Measurements from ENCODE around the gene COPS6.

COPS6 gene

DNA sequence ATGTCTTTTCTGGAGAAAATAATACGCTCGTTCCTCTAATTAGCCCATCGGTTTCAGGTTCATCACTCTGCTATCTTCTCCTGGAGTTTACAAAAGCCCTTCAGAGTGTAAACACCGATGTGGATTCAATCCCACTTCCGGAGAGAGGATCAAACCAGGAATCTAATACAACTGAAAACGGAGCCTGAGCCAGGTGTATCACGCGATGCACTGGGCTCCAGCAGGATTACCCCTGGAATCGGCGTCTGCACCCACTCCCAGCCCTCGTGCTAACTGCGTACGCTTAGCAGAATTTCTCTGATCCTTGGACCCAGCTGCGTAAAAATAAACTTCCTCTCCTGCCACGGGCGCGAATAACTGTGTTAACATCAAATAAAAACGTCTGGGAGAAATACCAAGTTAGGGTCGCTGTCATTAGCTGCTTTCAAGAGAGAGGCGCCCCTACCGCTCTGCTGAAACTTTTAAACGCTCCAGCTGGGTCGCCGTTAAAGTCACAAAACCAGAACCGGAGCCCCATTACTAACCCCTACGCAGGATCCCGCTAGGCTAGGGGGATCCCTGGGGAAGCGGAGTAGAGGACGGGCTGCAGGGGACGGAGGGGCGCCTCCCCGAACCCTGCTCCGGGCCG lies 7.7 kb upstream of the COPS6 start:
- DNase-seq, result peak; percentile 25

DNA sequence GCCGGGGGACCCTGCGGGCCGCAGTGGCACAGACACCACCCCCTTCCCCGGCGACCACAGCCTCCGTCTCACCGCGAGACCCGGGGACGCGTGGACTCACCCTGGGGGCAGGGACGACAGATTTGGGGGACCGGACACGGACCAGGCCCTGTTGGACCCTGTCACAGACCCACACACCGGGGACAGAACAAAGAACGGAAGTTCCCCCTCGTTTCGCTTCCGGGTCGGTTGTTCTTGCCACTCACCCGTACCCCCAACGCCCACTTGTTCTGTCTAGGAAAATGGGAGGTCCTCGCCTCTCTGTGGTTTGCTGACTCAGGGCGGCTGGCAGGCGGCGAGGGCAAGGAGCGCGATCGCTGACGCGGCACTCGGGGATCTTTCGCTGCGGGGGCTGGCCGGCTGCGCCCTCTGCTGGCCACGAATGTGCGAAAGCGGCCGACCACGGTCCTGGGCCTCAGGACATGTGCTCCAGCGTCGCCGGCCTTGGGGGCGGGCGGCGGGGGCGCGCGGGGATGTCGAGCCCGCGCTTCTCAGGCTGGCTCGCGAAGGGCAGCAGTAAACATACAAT lies 7.2 kb upstream of the COPS6 start, which contains the start of gene ZNF3:
TSS of gene ZNF3 (minus strand) at position 189 of the 568 bp plus-strand sequence. CDS start 4,366 bp downstream, outside the sequence.
- DNase-seq, result peak; percentile 99

DNA sequence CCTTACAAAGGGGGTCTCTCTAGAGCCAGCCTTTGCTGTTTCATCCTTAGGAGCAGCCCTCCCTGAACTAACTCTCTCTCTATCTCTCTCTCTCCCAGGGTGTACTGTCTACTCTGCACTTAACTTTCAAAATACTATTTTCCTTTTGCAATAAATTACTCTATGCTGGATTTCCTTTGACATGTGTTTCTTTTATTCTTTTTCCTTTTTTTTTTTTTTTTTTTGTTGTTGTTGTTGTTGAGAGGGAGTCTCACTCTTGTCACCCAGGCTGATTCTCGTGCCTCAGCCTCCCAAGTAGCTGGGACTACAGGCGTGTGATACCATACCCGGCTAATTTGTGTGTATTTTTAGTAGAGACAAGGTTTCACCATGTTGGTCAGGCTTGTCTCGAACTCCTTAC lies 5.8 kb upstream of the COPS6 start:
- no peak for DNase-seq

DNA sequence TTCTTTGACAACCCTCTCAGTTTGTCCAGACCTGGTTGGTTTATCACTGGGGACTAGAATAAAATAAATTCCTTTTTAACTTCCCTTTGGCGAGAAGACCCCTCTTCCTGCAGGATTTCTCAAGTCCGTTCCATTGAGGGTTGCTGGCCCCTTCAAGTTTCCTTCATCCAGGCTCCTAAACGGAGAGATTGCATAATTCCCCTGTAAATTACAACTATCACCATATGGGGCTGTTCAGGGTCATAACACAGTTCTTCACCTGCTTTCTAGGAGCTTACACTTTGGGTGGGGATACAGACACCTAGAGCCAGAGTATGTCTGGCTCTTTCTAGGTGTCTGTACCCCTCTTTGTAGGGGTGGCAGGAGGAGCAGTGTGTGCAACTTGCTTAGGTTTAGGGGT lies 3.3 kb upstream of the COPS6 start:
- no peak for DNase-seq

DNA sequence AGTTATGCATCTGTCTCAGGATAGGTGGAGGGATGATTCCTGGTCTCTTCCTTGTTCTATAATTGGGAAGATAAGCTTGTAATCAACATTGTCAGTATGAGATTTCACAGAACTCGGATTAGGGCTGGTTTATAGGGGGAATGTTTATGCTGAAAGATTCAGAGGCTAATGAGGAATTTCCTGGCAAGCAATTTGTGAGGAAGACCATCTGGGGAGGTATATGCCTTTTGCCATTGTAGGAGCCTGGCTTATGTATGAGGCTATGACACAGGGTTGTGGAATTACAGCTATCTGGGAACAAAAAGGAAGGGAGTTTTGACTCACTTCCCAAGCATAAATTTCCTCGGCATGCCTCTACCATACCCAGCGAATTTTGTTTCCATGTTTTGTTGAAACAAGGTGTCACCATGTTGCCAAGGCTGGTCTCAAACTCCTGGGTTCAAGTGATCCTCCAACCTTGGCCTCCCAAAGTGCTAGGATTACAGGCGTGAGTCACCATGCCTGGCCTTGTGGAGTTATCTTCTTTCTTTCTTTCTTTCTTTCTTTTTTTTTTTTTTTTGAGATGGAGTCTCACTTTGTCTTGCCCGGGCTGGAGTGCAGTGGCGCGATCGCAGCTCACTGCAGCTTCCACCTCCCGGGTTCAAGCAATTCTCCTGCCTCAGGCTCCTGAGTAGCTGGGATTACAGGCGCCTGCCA lies 1.6 kb upstream of the COPS6 start:
- DNase-seq, result no peak

DNA sequence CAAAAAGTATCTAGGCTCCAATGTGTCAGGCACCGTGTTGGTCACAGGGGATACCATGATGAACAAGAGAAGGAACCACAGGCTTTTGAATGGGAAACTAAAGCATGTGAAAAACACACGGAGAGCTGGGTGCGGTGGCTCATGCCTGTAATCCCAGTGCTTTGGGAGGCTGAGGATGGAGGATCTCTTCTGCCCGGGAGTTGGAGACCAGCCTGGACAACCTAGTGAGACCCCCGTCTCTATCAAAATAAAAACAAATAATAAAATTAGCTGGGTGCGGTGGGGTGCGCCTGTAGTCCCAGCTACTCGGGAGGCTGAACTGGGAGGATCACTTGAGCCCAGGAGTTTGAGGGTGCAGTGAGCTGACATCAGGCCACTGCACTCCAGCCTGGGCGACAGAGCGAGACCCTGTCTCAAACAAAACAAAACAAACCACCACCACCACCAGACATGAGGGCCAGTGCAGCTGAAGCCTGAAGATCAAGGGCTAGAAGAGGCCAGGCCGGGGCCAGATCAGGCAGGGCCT lies 611 bp upstream of the COPS6 start:
- DNase-seq, result no peak

DNA sequence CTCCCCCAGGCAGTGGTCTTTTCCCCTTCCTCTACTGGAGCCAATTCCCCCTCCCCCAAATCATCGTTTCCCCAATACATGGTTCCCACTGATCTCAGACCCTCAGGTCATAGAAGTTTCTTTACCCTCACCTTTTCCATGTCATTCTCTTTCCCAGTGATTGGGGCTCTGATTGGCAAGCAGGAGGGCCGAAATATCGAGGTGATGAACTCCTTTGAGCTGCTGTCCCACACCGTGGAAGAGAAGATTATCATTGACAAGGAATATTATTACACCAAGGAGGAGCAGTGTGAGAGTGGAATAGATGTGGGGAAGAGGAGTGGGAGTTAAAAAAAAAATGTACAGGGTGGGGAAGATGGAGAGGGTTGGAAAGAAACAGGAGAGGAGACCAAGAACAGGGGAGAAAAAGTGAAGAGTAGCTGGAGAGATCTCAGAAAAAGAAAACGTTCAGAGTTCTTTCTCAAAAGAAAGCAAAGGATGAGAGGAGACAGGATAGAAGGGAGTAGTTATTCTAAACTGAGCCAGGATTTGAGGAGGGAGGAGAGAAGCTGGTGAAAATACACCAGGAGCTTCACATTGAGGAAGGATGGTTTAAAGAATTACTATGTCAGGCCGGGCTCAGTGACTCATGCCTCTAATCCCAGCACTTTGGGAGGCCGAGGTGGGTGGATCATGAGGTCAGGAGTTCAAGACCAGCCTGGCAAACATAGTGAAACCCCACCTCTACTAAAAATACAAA lies 858 bp downstream of the COPS6 start:
- no peak for DNase-seq

DNA sequence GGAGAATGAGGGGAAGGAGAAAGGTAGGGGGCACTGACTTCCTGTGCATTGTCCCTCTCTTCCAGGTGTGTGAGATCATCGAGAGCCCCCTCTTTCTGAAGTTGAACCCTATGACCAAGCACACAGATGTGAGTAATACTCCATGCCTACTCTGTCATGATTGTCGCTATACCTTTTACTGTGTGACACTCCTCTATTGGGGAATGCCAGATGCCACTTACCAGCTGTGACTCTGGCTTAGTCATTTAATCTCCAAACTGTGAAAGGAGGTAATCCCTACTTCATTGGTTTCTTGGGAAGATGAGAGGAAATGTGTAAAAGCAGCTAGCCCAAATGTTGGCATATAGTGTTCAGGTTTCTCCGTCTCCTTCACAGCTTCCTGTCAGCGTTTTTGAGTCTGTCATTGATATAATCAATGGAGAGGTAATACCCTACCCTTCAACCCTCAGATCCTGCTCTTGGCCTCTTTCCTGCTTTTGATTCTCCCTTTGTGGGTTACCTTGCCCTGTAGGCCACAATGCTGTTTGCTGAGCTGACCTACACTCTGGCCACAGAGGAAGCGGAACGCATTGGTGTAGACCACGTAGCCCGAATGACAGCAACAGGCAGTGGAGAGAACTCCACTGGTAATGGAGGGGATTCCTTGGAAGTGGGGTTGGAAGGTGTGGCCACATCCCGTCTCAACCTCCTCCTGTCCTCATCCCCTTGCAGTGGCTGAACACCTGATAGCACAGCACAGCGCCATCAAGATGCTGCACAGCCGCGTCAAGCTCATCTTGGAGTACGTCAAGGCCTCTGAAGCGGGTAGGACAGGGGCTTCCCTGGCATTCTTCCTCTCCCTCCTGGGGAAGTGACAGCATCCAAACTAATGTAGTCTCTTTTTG lies 2.0 kb downstream of the COPS6 start:
- no peak for DNase-seq

DNA sequence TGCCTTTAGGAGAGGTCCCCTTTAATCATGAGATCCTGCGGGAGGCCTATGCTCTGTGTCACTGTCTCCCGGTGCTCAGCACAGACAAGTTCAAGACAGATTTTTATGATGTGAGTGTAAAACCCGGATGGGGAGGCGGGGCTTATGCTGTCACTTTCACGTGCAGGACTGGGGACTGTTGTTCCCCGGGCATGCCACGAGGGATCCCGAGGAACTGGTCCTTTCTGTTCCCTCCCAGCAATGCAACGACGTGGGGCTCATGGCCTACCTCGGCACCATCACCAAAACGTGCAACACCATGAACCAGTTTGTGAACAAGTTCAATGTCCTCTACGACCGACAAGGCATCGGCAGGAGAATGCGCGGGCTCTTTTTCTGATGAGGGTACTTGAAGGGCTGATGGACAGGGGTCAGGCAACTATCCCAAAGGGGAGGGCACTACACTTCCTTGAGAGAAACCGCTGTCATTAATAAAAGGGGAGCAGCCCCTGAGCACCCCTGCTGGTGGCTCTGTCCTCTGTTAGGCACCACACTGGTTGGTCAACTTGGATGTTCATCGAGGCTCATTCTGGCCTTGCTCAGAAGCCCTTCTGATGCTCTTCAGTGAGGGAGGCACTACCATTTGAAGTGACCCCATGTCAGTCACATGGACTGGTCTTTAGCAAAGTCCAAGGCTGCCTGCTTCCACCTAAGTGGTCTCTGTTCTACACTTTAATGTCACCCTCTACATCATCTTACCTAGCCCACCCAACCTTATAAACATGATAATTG lies 2.8 kb downstream of the COPS6 start:
- no peak for DNase-seq

DNA sequence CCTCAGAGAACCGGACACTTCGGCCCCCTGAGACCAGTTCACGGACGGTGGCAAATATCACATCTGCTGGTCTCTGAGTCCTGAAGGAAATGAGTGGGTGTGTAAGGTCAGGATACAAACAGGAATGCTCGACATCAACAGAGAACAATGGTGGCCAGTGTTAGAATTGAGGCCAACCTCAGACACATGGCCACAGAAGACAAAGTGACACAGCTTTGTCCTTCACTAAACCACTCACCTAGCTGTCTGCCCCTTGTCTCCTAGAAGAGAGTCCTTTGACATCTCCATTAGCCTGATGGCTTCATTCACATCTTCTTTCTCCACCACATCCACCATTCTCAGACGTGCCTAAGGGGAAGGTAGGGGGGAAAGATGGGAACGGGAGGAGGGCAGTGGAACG lies 4.3 kb downstream of the COPS6 start:
- DNase-seq, result no peak

DNA sequence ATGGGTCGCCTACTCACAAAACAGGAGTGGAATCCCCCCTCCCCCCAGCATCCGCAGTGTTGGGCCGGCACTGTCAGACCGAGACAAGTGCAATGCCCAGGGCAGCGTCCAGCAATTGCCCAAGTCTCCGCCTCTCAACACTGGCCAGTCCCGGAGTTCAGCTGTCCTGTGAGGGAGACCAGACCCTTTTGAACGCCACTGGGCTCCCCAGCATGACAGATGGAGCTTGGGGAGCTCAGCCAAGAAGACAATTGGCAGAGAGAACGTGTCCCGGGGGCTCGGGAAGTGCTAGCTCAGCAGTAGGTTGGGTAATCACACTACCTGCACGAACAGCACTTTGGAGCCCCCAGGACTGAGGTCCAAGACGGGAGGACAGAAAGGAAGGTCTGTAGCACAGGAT lies 4.7 kb downstream of the COPS6 start:
- DNase-seq, result no peak

DNA sequence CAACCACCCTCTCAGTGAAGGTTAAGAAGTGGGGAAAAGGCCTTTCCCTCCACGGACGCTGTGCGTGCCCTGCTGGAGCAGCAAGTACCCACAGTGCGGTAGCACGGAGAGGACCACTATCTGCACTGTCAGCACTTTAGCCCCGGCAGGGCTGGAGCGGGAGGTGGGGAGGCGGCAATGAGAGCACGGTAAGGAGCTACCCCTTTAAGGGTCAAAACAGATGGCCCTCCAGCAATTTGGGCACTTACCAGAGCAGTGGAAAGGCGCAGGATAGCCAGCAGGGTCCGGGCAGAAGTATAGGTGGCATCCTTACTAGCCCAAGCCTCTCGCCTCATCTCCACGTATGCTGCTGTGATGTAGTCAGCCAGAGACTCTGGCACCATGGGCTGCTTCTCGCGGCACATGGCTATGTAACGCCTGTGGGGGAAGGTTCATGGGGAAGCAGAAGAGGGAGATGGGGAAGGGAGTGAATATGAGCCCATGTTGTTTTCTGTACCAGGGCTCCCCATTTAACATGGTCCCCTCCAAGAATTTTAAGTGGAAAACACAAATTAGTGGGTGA lies 5.2 kb downstream of the COPS6 start:
- no peak for DNase-seq

DNA sequence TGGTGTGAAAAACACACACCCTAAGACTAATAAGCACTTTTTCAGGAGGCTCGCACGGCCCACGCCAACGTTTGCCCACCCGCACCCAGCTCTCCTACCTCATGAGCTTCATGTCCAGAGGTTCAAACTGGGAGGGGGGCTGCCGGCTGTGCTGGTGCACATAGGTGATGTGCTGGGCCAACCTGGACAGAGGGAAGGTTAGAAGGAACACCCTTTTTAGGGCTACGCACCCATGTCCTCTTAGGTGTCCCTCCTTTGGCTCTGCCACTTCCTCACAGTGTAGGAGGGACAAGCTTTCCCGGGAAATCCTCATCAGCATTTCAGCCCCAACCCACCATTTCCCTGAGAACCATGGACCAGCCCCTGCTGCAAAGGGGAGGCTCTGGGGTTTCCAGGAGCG lies 6.5 kb downstream of the COPS6 start:
- no peak for DNase-seq

DNA sequence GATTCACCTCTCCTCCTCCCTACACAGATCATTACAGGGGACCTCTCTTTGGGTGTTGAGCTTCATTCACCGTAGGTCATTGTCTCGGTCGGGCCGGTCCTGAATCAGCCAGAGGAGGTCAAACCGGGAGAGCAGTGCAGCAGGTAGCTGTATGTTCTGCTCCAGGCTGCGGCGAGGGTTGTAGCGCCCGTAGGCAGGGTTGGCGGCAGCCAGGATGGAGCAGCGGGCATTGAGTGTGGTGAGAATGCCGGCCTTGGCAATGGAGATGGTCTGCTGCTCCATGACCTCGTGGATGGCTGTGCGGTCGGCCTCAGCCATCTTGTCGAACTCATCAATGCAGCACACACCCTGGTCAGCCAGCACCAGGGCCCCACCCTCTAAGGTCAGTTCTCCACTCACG lies 6.9 kb downstream of the COPS6 start:
- DNase-seq, result no peak

DNA sequence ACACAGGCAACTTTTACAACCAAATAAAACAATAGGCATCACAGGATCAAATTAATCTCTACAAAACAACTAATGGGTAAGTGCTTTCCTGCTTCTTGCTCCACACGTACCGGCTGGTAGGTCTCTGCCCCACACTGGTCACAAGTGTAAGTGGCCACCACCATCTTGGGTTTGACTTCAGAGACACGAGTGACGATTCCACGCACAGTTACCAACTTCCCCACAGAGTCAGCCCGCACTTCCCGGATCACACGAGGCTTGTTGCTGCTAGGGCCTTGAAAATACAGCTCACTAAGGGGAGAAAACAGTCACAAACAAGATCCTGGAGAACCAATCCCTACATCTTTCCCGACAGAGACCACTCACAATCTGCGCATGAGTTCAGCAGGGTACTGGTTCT lies 10.1 kb downstream of the COPS6 start:
- DNase-seq, result no peak

DNA sequence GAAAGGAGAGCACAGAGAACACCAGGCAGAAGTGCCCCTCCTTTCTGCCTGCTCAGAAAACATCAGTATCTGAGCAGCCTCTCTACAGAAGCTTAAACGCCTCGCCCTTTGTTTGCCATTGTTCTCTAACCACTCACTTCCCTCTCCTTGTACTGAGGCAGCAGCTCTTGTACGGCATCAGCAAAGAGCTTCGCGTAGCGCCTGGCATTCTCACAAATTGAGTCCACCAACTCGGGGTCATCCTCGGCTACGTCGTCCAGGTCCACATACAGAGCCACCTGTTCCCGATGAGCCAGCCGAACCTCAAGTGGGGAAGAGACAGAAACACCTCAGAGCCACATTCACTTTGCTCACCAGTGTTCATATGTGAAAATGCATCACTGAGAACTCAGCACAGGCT lies 10.7 kb downstream of the COPS6 start:
- no peak for DNase-seq

DNA sequence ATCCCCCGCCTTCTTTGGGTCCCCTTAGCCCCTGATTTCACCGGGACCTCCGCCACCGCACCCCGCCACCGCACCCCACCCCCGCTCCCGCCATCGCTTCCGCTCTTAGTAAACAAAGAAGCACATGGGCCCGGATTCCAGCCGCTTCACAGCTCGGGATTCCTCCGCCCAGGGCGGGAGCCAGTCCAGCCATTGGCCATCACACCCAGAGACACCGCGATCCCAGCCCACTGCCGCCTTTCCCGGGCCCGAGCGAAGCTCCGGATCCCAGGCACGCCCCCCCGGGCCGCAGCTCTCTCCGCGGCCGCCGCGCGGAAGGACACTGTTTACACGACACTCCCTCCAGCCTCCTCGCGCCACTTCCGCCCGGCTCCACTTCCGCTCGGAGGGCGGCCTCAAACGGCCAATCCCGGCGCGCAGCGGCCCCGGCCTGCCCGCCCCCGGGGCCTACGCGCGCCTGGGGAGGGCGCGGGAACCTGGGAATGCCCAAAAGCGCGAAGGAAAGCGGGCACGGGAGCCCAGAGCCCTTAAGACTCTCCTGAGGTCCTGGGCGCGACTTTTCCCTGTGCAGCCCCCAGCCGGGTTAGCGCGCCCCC lies 11.7 kb downstream of the COPS6 start:
- DNase-seq, result peak; percentile 94

DNA sequence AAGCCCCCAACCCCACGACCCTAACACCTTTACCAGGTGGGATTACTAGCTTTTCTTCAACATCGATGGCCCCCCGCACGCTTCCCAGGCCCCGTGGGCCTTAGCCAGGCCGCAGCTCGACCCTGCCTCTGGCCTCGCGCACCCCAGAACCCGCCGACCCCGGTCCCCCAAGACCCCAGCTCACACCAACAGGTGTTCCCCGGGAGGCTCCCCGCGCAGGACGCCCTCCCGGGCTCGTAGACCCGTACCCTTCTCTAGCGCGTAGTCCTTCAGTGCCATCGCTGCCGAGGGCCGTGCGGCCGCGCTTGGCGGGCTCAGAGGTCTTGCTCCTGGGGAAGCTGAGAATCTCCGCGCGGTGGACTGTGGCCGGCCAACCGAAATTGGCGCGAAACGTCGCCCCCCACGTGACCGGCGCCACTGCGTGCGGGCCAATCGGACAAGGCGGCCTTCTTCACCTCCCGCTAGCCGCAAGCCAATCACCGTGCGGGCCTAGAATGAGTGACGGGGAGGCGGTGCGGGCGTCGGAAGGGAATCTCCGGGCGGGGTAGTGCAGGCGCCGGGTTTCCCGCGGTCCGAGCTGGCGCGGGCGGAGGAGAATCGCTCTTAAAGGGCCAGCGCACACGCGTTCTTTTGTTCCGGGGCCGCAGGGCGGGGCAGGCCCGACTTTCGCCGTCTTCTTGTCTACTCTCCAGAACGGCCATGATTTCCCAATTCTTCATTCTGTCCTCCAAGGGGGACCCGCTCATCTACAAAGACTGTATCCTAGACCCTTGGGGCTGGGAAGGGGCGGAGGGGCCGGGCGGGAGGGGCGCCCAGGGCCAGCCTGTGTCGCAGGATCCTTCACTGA lies 12.5 kb downstream of the COPS6 start, which contains the start of the genes AP4M1 and MCM7:
TSS of gene AP4M1 (plus strand) at position 628 of the 847 bp plus-strand sequence. CDS start at position 700, 72 bp downstream.
TSS of gene MCM7 (minus strand) at position 382 of the 847 bp plus-strand sequence. CDS start at position 279, 103 bp downstream.
- peak; percentile 98 for DNase-seq
